Retina (tissue), 1 donor: ENCODE results near the gene NFATC1.

Experiments used
- DNase-seq: peaks from one replicate; pipeline ENCODE4 v3.0.0-alpha.2; 2016

Gene NFATC1

DNA sequence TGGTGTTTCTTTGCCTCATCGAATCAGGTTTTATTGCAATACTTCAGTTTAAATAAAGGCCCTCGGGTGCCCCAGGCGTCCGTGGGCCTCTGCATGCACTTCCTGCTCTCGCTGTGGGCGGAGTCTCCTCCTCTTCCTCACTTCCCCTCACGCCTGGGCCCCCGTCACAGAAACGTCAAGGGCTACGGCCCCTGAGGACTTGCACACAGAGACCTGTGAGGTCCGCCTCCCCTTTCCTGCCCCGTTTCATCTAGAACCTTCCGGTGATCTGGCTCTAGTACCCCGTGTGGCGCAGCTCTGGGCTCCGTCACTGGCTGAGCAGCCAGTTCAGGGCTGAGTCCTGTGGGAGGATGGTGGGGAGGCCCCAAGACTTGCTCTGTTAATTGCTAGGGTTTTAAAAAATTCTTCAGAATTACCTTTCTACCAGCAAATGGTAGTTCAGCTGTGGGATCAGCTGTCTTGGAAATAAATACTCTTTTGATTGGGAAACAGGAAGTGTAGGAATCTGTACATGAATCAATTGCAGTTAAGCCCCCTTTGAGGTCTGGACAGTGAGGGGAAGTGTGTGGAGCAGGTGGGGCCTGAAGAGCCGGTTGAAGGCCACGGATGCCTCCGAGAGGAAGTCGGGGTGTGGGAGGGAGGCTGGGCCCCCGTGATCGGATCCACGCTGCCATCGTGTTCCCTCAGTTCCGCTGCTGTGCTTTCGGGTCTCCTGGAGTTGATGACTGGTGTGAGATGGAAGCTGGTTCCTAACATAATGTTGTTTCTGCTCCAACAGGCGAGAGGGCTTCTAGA, 10.2 kb downstream of the NFATC1 start:
- no peak for DNase-seq

DNA sequence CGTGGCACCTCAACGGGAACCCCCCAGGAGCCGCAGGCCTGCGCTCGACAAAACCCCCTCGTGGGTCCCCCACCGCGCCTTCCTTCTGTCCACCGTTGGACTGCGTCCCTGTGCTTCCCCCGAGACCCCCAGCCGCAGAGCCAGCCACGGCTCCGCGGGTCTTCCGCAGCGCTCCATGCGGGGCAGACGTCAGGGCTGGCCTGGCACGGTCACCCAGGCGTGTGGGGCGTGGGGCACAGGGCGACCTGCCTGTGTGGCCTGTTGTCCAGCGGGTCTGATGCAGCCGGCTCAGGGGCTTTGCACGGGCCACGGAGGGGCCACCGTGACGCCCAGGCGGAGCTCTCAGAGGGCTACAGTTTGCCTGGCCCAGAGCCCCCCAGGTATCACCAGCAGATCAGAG, 11.0 kb downstream of the NFATC1 start:
- no peak for DNase-seq

DNA sequence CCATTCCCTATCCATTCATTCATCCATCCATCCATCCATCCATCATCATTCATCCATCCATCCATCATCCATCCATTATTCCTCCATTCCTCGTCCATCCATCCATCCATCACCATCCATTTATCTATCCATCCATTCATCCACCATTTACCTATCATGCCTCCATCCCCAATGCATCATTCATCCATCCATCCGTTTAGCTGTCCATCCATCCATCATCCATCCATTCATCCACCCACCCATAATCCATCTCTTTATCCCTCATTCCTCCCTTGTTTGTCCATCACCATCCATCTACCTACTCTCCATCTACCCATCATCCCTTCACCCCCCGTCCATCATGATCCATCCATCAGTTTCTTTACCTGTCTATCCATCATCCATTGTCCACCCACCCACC, 13.6 kb downstream of the NFATC1 start:
- no peak for DNase-seq

DNA sequence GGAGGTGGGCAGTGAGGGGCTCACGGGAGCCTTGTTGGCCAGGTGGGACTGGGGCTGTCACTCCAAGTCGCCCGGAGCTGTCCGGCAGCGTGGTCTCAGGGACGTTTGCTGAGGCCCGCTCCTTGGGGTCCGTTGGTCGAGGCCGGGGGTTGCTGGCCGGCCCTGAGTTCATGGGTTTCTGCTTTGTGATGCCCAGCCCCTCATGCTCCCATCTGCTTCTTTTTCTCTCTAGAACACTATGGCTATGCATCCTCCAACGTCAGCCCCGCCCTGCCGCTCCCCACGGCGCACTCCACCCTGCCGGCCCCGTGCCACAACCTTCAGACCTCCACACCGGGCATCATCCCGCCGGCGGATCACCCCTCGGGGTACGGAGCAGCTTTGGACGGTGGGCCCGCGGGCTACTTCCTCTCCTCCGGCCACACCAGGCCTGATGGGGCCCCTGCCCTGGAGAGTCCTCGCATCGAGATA, 14.5 kb downstream of the NFATC1 start:
- DNase-seq, result no peak

DNA sequence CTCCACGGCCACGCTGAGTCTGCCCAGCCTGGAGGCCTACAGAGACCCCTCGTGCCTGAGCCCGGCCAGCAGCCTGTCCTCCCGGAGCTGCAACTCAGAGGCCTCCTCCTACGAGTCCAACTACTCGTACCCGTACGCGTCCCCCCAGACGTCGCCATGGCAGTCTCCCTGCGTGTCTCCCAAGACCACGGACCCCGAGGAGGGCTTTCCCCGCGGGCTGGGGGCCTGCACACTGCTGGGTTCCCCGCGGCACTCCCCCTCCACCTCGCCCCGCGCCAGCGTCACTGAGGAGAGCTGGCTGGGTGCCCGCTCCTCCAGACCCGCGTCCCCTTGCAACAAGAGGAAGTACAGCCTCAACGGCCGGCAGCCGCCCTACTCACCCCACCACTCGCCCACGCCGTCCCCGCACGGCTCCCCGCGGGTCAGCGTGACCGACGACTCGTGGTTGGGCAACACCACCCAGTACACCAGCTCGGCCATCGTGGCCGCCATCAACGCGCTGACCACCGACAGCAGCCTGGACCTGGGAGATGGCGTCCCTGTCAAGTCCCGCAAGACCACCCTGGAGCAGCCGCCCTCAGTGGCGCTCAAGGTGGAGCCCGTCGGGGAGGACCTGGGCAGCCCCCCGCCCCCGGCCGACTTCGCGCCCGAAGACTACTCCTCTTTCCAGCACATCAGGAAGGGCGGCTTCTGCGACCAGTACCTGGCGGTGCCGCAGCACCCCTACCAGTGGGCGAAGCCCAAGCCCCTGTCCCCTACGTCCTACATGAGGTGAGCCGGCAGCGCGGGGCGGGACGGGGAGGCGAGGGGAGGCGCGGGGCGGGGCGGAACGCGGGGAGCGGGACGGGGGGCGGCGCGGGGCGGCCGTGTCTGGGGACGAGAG, 15.2 kb downstream of the NFATC1 start:
- DNase-seq, result no peak

DNA sequence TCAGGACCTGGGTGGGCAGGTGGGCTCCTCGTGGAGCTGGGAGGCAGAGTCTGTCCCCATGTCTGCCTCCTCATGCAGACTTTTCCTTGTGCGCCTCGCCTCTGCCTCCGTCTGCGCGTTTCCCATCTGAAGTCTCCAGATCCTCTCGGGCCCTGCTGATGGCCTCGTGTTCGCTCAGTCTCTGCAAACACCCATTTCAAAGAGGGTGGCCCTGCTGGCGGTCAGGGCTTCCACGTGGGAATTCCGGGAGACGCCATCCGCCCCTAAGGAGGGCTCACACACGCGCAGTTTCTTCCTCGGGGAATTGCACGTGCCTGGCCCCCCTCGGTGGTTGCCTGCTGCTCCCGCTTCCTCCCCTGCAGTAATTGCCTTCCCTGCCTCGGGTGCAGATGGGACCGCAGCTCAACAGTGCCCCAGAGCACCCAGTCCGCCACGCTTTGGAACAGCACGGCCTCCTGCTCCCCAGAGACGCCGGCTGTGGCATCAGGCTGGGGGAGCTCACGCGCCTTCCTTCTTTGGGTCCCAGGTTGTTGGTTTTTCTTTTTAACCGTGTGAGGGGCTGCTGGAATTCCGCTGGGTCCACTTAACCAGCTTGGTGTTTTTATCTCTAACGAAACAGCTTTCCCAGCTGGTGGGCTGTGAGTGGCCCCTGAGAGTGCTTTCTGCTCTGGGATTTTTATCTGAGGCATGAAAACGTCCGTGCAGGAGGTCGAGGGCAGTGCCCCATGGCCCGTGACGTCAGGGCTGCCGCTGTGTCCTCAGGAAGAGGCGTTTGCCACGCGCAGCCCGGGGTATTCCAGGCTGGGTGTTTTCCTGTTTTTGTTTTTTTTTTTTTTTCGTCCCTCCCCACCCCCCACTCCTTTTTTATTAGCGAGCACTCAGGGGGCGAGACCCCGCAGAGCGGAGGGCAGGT, 16.1 kb downstream of the NFATC1 start:
- DNase-seq, result peak; percentile 40

DNA sequence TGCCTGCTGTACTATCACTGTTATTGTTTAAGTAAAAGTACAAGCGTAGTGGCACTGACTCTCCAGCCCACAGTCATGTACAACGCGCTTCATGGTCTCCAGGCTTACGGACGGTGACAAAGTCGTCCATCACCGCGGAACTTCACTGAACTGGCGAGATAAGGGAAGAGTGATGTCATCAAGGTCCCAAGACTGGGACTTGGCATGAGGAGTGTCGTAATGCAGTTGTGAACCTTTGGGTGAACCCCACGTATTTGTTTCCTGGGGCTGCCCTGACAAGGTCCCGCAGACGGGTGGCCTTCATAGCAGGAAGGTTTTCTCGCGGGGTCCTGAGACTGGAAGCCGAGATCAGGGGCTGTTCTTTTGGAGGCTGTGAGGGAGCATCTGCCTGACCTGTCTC, 17.3 kb downstream of the NFATC1 start:
- DNase-seq, result no peak

DNA sequence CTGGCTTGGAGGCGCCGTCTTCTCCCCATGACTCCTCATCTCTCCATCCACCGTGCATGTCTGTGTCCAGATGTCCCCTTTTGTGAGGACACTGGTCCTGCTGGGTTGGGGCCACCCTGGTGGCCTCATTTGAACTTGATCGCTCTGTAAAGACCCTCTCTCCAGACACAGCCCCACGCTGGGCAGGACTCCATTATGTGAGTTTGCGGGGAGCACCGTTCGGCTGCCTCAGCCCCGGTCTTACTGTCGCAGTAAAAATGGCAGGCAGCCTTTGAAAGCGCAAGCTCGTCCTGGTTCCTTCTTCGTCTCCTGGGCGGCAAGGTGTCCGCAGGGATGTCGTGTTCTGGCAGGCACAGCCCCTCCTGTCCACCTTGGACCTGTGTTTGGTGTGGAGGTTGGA, 17.7 kb downstream of the NFATC1 start:
- no peak for DNase-seq

DNA sequence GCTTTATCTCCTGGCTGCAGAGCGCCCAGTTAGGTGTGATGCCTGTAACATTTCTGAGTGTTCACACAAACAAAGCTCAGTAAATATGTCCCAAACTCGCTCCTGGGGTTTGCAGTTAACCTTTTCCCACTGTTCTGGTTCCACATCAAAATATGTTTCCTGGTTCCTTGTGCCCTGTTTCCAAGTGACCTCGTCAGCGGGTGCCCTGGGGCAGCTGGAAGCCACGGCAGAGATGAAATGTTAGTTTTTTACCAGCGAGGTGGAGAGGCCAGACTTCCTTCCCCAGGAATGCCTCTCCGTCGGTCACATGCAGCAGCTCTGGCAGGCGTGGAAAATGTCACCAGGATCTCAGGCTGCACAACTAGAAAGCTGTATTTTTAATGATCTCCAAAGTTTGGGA, 18.2 kb downstream of the NFATC1 start:
- DNase-seq, result no peak

DNA sequence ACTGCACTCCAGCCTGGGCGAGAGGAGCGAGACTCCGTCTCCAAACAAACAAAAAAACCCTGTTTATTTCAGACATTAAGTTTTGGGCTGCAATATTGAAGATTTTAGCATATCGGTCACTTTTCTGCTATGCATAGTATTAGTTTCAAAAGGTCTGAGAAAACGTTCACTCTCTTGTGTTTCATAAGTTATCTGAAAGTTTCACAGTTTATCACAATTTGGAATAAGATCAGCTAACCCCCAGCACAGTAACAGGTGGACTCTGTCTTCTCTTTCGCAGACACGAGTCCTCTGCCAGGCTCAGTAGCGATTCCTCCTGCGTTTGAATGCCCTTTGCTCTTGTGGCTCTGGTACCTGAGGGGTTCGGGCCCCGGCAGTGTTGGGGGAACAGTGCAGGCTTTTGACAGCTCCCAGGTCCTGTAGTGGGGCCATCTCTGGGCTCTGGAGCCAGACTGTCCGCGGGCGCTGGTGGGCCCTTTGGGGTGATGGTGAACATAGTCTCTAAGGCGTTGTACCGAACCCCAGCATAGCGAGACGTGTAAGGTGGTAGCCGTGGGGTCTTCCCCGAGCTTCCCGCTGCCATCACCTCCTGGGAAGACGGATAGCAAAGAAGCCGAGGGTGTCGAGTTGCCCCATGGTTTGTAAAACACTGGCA, 20.4 kb downstream of the NFATC1 start:
- no peak for DNase-seq

DNA sequence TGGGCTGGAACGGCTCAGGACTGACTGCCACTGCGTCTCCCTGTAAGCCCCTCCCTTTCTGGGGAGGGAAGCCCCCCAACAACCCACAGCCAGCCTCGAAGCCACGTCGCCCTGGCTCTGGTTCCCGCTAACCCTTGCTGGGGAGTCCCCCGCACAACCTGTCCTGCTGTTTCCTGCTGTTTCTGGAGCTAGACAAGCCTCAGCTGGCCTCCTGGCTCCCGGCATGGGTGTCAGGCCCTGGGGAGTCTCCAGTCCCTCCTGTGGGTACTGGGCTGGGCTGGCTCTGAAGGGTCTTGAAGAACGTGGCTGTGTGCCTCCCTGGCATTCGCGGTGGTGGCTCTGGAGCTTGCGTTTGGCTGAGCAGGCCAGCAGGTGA, 20.9 kb downstream of the NFATC1 start:
- no peak for DNase-seq

DNA sequence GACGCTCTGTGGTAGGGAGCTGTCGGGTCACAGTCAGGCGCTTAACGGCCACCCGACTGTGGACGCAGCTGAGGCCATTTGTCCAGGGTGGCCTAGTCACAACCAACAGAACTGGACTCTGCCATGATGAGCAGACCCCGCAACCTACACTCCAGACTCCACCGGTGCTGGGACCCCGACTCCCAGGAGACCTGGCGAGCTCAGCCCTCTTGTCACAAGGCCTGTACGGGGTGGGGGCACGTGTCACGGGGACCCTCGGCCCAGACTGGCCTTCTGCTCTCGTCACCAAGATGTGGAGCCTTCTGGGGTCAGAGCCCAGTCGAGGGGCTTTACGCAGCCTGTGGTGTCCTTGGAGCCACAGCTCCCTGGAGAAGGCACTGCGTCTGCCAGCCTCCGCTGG, 22.5 kb downstream of the NFATC1 start:
- DNase-seq, result no peak

DNA sequence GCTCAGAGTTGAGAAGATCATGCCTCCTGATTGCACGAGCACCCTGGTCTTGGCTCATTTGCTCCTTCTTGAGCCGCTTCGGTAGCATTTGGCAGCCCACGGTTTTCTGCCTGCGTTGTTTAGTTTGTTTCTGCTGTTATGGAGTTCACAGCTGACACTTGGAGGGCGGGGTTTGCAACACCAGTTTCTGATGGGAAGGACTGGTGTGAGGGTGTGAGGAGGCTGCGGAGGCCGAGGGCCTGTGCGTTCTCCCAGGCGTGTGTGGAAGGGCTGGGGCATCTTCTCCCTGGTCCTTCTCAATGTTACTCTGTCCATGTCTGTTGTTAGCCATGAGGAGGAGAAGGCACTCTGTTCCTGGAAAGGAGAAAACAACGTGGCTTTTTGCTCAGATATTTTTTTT, 22.9 kb downstream of the NFATC1 start:
- DNase-seq, result no peak

DNA sequence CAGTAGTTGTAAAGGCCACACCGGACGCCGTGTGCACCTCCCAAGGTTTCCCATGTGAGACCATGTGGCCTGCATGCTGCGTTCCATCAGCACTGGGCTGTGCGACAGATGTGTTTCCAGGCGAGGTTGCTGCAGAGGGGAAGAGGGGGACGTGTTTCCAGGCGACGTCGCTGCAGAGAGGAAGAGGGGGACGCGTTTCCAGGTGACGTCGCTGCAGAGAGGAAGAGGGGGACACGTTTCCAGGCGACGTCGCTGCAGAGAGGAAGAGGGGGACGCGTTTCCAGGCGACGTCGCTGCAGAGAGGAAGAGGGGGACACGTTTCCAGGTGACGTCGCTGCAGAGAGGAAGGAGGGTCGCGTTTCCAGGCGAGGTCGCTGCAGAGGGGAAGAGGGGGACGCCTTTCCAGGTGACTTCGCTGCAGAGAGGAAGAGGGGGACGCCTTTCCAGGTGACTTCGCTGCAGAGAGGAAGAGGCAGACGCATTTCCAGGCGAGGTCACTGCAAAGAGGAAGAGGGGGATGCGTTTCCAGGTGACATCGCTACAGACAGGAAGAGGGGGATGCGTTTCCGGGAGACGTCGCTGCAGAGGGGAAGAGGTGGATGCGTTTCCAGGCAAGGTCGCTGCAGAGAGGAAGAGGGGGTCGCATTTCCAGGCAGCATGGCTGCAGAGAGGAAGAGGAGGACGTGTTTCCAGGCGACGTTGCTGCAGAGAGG, 24.5 kb downstream of the NFATC1 start:
- no peak for DNase-seq

DNA sequence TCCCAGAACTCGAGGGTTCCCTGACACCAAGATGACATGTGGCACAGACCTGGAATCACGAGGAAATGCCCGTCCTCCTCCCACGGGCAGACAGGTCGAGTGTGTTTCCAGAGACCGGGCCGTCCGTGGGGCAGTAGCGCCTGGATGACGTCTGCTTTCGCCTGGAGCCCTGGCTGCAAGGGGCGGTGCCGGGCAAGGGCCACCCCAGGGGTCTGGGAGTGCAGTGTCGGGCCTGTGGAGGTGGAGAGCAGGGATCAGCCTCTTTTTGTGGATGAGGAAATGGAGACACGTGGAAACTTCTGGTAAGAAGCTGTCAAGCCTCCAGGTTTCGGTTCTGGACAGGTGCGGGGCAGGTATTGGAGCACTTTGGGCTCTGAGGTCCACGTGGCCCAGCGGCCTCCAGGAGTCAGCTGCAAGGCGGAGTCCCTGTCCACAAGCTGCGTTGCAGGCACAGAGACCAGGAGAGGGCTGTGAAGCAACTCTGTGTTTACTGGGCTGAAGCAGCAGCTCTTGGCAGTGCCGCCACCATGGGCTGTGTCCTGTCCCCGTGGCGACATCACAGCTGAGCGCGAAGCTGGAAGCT, 25.6 kb downstream of the NFATC1 start:
- no peak for DNase-seq

DNA sequence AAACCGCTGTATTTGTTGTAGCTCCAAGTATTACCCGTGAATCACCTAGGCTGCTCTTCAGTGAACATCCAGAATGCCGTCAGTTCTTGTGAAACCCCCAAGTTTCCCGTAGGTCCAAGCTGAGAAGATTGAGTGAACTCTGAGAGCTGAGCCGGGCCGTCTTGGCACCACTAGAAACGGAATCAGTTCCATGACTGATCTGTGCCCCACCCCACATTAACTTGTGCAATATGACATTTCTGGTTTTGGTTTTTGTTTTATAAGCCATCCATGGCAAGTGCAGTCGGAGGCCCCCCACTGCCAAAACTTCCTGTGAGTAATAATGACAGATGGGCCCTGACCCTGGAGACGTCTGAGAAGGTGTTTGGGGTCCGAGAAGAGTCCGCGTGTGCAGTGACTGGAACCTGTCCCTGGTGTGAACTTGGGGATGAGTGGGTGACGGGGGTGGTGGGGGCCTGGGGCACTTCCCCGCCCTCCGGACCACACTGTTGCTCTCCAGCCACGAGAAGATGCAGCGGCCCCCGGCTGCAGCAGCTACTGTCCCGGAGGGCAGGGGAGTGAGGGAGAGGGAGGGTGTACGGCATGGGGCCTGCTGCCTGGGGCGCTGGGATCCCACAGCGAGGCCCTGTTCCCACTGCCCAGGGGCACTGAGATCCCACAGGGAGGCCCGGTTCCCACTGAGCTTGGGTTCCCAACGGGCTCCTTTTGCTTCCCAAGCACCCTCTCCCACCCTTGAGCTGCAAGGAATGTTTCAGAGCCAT, 26.5 kb downstream of the NFATC1 start:
- no peak for DNase-seq

DNA sequence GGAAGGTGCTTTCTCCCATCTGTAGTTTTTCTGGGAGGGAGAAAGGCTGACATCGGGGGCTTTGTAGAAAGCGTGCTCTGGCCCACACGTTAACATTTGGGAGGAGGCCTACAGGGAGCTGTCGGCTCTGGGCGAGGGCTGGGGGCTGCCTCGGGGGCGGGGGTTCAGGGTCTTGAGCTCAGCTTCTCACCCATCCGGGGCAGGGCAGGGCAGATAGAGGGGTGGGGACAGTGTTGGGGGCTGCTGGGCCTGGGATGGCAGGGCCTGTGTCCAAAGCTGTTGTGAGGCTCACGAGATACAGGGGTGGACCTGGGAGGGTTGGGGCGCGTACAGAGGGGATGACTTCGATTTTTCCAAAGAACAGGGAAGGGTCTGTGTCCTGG, 27.0 kb downstream of the NFATC1 start:
- DNase-seq, result no peak

DNA sequence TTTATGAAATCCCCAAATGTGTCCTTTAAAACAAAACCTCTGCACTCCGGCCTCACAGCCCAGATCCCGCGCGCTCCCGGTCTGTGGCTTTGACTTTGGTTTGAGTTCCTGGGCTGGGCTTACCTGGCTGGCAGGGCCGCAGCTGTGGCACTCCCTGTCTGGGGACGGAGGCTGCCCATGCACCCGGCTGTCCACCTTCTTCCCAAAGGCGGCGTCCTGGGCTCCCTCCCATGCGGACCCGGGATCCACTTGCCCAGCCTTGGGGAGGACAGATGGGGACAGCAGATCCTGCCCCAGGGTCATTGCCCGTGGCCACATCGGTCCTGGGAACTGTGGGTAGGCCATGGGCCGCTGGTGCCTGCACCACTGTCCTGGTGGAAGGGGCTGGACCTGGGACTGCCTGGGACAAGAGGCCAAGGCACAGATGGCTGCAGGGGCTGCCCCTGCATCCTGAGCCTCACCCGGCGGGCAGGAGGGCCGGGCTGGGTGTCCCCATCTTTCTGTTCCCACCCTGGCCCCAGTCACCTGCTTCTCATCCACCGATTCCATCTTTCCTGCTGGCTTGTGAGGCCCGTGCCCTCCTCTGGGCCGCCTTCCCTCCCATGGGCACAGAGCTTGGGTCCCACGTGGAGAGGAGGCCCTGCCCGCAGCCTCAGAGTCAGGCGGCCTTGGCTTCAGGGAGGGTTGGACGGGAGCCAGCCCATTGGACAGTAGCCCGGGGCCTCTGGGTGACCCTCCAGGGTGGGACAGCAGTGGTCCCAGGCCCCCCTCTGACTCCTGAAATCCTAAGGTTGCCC, 27.7 kb downstream of the NFATC1 start:
- no peak for DNase-seq

DNA sequence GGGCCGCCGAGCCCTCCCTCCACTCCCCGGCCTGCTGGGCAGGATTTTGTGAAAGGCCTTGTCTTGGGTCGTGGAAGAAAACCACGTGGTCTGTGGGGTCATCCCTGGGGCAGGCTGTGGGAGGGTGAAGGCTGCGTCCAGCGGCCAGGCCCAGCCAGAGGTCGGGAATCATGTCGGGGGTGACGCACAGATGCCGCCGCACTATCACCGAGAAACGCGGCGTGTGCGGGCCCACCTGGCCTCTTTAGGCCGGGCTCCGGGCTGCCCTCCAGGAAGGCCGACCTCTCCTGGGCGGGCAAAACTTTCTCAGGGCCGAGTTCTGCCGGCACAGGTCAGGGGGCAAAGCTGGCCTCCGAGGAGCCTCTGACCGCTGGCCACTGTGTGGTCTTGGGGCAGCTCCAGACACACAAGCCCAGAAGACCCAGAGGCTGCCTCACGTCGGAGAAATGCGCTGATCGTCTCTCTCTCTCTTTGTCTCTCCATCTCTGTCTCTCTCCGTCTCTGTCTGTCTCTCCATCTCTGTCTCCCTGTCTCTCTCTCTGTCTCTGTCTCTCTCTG, 28.4 kb downstream of the NFATC1 start:
- DNase-seq, result no peak
